ENCODE measurements around the gene NOM1.

Gene NOM1

GRCh38 chr7:157016352-157017041 is 67.0 kb downstream of the NOM1 start:
- no peak for DNase-seq

DNA sequence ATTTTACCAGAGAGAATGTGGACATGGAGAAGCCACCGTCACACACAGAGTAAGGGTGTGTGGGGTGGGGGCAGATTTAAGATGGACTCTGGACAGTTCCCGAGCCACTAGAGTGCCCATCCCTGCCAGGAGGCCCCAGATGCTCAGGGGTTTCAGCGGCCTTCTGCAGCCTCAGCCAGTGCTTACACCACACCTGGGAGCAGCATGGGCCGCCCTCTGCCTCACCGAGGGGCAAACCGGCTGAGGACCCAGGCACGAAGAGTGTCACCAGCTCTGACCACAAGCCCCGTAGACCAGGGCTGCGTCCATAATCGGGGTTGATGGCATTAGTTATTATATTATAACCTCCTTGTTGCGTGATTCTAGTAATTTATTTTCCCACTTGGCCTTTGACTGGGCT is 67.6 kb downstream of the NOM1 start:
- DNase-seq, result no peak

GRCh38 chr7:157017603-157018327 is 68.3 kb downstream of the NOM1 start:
- DNase-seq, result no peak

- no peak for DNase-seq
Measured at GRCh38 chr7:157018328-157018996, 69.0 kb downstream of the NOM1 start.

- DNase-seq, result no peak
Measured at GRCh38 chr7:157018997-157019608, 69.6 kb downstream of the NOM1 start.

DNA sequence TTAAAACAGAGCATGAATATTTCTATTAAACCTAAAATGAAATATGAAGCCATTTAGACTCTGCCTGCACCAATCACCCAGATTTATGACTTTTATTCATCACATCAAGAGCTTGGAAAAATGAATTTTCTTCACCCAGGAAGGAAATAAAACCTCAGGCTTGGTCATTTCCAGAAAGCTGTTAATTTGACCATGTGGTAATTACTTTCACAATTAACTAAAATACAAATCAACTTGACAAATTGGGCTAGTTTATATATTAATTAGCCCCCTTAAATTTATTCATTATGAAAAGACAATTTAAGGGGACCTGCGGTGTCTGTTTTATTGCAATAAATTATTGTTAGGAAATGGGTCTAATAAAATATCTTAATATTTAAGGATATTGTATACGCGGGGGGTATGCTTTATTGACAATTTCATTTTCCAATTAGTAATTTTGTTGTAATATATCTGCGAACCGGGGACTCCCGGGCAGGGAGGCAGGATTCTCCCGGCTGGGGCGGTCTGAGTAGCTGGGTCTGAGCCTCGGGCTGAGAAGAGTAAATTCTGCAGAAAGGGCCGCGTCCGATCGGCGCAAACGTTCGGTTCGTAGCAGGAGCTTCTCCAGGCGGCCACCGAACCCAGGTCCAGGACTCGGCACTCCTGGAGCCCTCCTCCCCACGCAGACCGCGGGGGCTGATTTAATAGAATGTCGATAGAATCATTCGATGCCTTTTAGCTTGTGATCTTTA is 70.4 kb downstream of the NOM1 start:
- no peak for DNase-seq

- no peak for DNase-seq
Measured at GRCh38 chr7:157020514-157021070, 71.1 kb downstream of the NOM1 start.

- no peak for DNase-seq
Measured at GRCh38 chr7:157021071-157021870, 71.8 kb downstream of the NOM1 start.

GRCh38 chr7:157021871-157022680 is 72.6 kb downstream of the NOM1 start:
- no peak for DNase-seq

Measured in amniotic stem cell (primary cell).